Measurements from ENCODE around the gene CERK. TPM values are rescaled to one million over a fixed set of nuclear protein-coding genes. Genes with fewer than 3 reads are reported as not detected.

CERK gene
- polyA plus RNA-seq, 1 donor, result 21.4 TPM

GRCh38 chr22:46766611-46767010 lies 28.6 kb upstream of the CERK start:
- DNase-seq (ENCODE audit: low read depth), result no peak

- DNase-seq (ENCODE audit: low read depth), result no peak
These were observed 26.9 kb upstream of the CERK start for GRCh38 chr22:46764779-46765485.

GRCh38 chr22:46764140-46764680 lies 26.2 kb upstream of the CERK start:
- DNase-seq (ENCODE audit: low read depth), result no peak

- no peak for DNase-seq (ENCODE audit: low read depth)
These were observed 25.1 kb upstream of the CERK start for GRCh38 chr22:46763051-46763705.

GRCh38 chr22:46762238-46763050 lies 24.4 kb upstream of the CERK start, which contains the start of gene TBC1D22A:
TSS of gene TBC1D22A (plus strand) at chr22:46762650. CDS start at chr22:46762787, 137 bp downstream.
- peak; percentile 78 for DNase-seq (ENCODE audit: low read depth)

GRCh38 chr22:46761539-46762237 lies 23.6 kb upstream of the CERK start:
- DNase-seq (ENCODE audit: low read depth), result no peak

GRCh38 chr22:46761017-46761416 lies 23.0 kb upstream of the CERK start:
- DNase-seq (ENCODE audit: low read depth), result no peak

- DNase-seq (ENCODE audit: low read depth), result no peak
These were observed 20.8 kb upstream of the CERK start for GRCh38 chr22:46758867-46759290.

- DNase-seq (ENCODE audit: low read depth), result no peak
These were observed 20.1 kb upstream of the CERK start for GRCh38 chr22:46758121-46758520.

- DNase-seq (ENCODE audit: low read depth), result no peak
These were observed 19.1 kb upstream of the CERK start for GRCh38 chr22:46757104-46757503.

GRCh38 chr22:46756097-46756496 lies 18.0 kb upstream of the CERK start:
- no peak for DNase-seq (ENCODE audit: low read depth)

GRCh38 chr22:46755525-46755924 lies 17.5 kb upstream of the CERK start:
- no peak for DNase-seq (ENCODE audit: low read depth)

GRCh38 chr22:46754826-46755225 lies 16.8 kb upstream of the CERK start:
- DNase-seq (ENCODE audit: low read depth), result no peak

GRCh38 chr22:46754110-46754799 lies 16.2 kb upstream of the CERK start:
- DNase-seq (ENCODE audit: low read depth), result no peak

GRCh38 chr22:46753761-46754109 lies 15.7 kb upstream of the CERK start:
- DNase-seq (ENCODE audit: low read depth), result no peak

- no peak for DNase-seq (ENCODE audit: low read depth)
These were observed 15.3 kb upstream of the CERK start for GRCh38 chr22:46753360-46753759.

- DNase-seq (ENCODE audit: low read depth), result no peak
These were observed 14.9 kb upstream of the CERK start for GRCh38 chr22:46752988-46753310.

GRCh38 chr22:46752286-46752987 lies 14.4 kb upstream of the CERK start:
- DNase-seq (ENCODE audit: low read depth), result no peak

- no peak for DNase-seq (ENCODE audit: low read depth)
These were observed 12.9 kb upstream of the CERK start for GRCh38 chr22:46750863-46751443.

GRCh38 chr22:46750530-46750800 lies 12.4 kb upstream of the CERK start:
- no peak for DNase-seq (ENCODE audit: low read depth)

All from forelimb muscle (tissue), 1 donor.